HCT116 (cell line): ENCODE data around the gene LEPR. TPM values are rescaled to one million over a fixed set of nuclear protein-coding genes. Genes with fewer than 3 reads are reported as not detected.
"Not testable (repeated sequence)": the region's sequence is repeated elsewhere in the genome, so short reads cannot be mapped to it uniquely, and the experiment has no call there.

Source experiments
- ATAC-seq: fragments of 200-7000 bp; cut with Tn5 transposase; 2 replicates; pipeline ENCODE4 v1.9.1; 2020; ENCODE audit warnings: mild to moderate bottlenecking, moderate library complexity
- BruUV-seq: library from RNA; stranded (reverse); fragments of 400-500 nt; replicated peaks from 2 replicates; lab custom pipeline; 2021; lab: Mats Ljungman, UMichigan
- CTCF ChIA-PET: fragments of 300-600 bp; sonication (Branson Sonifier 250); formaldehyde crosslinking; loops from one replicate; lab custom pipeline; 2021; ENCODE audit warnings: antibody characterized with exemption; lab: Charles Lee
- POLR2A ChIA-PET: fragments of 300-600, 350-600 bp; sonication (Branson Sonifier 250); formaldehyde crosslinking; loops from one replicate; lab custom pipeline; 2021; ENCODE audit warnings: antibody characterized with exemption; lab: Charles Lee
- RAD21 ChIA-PET, 2 experiments: fragments of 300-600 bp; sonication (Branson Sonifier 250); formaldehyde crosslinking; loops; one replicate each; lab custom pipeline; 2023; ENCODE audit warnings: low total read pairs in 2 of 2; ENCODE audit not compliant: uncharacterized antibody in 2 of 2, unreplicated experiment in 2 of 2, low non-redundant PET in 1 of 2; lab: Charles Lee
- DNase-seq: peaks from one replicate; pipeline ENCODE4 v3.0.0-alpha.2; 2010; ENCODE audit warnings: low read depth, low spot score
- H2AFZ ChIP-seq: fragments of 200-600 bp; shearing (Covaris generic), sonication (generic); 2 replicates; pipeline ENCODE4 v1.6.1; 2017; ENCODE audit warnings: low read depth, mixed run types, mixed read lengths, antibody characterized with exemption, low read length; ENCODE audit not compliant: poor library complexity, severe bottlenecking
- H3K27ac ChIP-seq: 2 replicates; pipeline ENCODE4 v1.5.1; 2012; ENCODE audit warnings: low read depth, low read length
- H3K27me3 ChIP-seq: fragments of 200-600 bp; sonication (generic); 2 replicates; pipeline ENCODE4 v1.6.1; 2016; ENCODE audit warnings: mixed run types, low read length, mixed read lengths; ENCODE audit not compliant: insufficient read depth
- H3K36me3 ChIP-seq, 2 experiments: fragments of 200-500 bp in 1 of 2; fragments of 200-600 bp in 1 of 2; sonication (Bioruptor generic) in 1 of 2; sonication (generic) in 1 of 2; 2 replicates each; pipeline versions ENCODE4 v1.5.1 to v1.6.1; 2014 to 2016; ENCODE audit warnings: low read length in 2 of 2, inconsistent platforms in 1 of 2, mixed read lengths in 1 of 2, mixed run types in 1 of 2; ENCODE audit not compliant: insufficient read depth in 2 of 2, control insufficient read depth in 1 of 2
- H3K4me1 ChIP-seq, 2 experiments: fragments of 200-600 bp in 1 of 2; sonication (generic) in 1 of 2; 2 replicates each; pipeline versions ENCODE4 v1.5.1 to v1.6.1; 2012 to 2017; ENCODE audit warnings: low read length in 2 of 2, inconsistent platforms in 1 of 2, mild to moderate bottlenecking in 1 of 2, mixed read lengths in 1 of 2, mixed run types in 1 of 2, moderate library complexity in 1 of 2; ENCODE audit not compliant: insufficient read depth in 2 of 2, control insufficient read depth in 1 of 2
- H3K4me2 ChIP-seq: fragments of 200-600 bp; sonication (generic); 2 replicates; pipeline ENCODE4 v1.6.1; 2017; ENCODE audit warnings: mixed run types, low read length, mixed read lengths
- H3K4me3 ChIP-seq, 2 experiments: fragments of 200-600 bp in 1 of 2; sonication (generic) in 1 of 2; replicated peaks in 1 of 2; 2 replicates each; pipeline ENCODE4 v1.5.1; 2011 to 2016; ENCODE audit warnings: low read length in 2 of 2, control low read depth in 1 of 2, low read depth in 1 of 2, mild to moderate bottlenecking in 1 of 2, mixed read lengths in 1 of 2, mixed run types in 1 of 2
- H3K79me2 ChIP-seq: fragments of 200-600 bp; sonication (generic); 2 replicates; pipeline ENCODE4 v1.6.1; 2017; ENCODE audit warnings: mild to moderate bottlenecking, mixed run types, low read length, moderate library complexity, mixed read lengths; ENCODE audit not compliant: insufficient read depth
- H3K9ac ChIP-seq: fragments of 200-600 bp; sonication (generic); 2 replicates; pipeline ENCODE4 v1.6.1; 2016; ENCODE audit warnings: low read length, mixed read lengths
- H3K9me2 ChIP-seq: fragments of 200-600 bp; sonication (generic), shearing (Covaris generic); 2 replicates; pipeline ENCODE4 v1.6.1; 2017; ENCODE audit warnings: mixed run types, mild to moderate bottlenecking, moderate library complexity; ENCODE audit not compliant: insufficient read depth
- H3K9me3 ChIP-seq, 2 experiments: fragments of 200-500 bp in 1 of 2; fragments of 200-600 bp in 1 of 2; sonication (Bioruptor generic) in 1 of 2; sonication (generic) in 1 of 2; 2 replicates each; pipeline ENCODE4 v1.6.1; 2014 to 2017; ENCODE audit warnings: low read length in 2 of 2, mixed read lengths in 2 of 2, inconsistent platforms in 1 of 2, low read depth in 1 of 2, mild to moderate bottlenecking in 1 of 2, mixed run types in 1 of 2, moderate library complexity in 1 of 2; ENCODE audit not compliant: control insufficient read depth in 1 of 2, insufficient read depth in 1 of 2
- H4K20me1 ChIP-seq: fragments of 200-600 bp; sonication (generic), shearing (Covaris generic); 2 replicates; pipeline ENCODE4 v1.6.1; 2017; ENCODE audit warnings: mixed run types, mild to moderate bottlenecking, moderate library complexity; ENCODE audit not compliant: insufficient read depth
- RAD21 ChIP-seq: IDR thresholded peaks from 2 replicates; pipeline ENCODE4 v1.6.1; 2012; ENCODE audit warnings: low read depth, mild to moderate bottlenecking
- SP1 ChIP-seq: IDR thresholded peaks from 2 replicates; pipeline ENCODE4 v1.6.1; 2012; ENCODE audit warnings: low read depth
- TCF7L2 ChIP-seq: IDR thresholded peaks from 2 replicates; pipeline ENCODE4 v1.7.0; 2011; ENCODE audit warnings: borderline replicate concordance, inconsistent platforms; ENCODE audit not compliant: insufficient read depth, insufficient read length; ENCODE audit errors: extremely low read depth
- ZNF274 ChIP-seq: fragments of 200-500 bp; sonication (Bioruptor generic); IDR thresholded peaks from 2 replicates; pipeline ENCODE4 v1.6.1; 2014; ENCODE audit warnings: mild to moderate bottlenecking, low read depth, low read length, inconsistent platforms
- intact Hi-C: fragments of 100-400 bp; cut with micrococcal nuclease; formaldehyde crosslinking; loops from 2 replicates; pipeline ENCODE4 v1.10.0; 2022
- total RNA-seq: library from RNA; stranded (reverse); gene quantifications from one replicate; pipeline ENCODE4 v1.2.1, GENCODE V29; 2021; ENCODE audit not compliant: unreplicated experiment
- TF ChIP-seq, protein P1 (sequence below), 3 experiments: fragments of 200-600 bp in 1 of 3; sonication (generic) in 1 of 3; IDR thresholded peaks in 2 of 3; conservative IDR thresholded peaks in 1 of 3; 2 replicates each; pipeline ENCODE4 v1.5.1; 2012 to 2017; ENCODE audit warnings: low read depth in 2 of 3, low read length in 2 of 3, antibody characterized with exemption in 1 of 3, borderline replicate concordance in 1 of 3, control low read depth in 1 of 3, mild to moderate bottlenecking in 1 of 3, mixed read lengths in 1 of 3, mixed run types in 1 of 3, moderate library complexity in 1 of 3; ENCODE audit not compliant: insufficient read depth in 1 of 3
- TF ChIP-seq, protein P2 (sequence below): IDR thresholded peaks from 2 replicates; pipeline ENCODE4 v1.6.1; 2012

The LEPR gene
- total RNA-seq, 1 experiment from 2014 or later = 6.0 TPM

DNA sequence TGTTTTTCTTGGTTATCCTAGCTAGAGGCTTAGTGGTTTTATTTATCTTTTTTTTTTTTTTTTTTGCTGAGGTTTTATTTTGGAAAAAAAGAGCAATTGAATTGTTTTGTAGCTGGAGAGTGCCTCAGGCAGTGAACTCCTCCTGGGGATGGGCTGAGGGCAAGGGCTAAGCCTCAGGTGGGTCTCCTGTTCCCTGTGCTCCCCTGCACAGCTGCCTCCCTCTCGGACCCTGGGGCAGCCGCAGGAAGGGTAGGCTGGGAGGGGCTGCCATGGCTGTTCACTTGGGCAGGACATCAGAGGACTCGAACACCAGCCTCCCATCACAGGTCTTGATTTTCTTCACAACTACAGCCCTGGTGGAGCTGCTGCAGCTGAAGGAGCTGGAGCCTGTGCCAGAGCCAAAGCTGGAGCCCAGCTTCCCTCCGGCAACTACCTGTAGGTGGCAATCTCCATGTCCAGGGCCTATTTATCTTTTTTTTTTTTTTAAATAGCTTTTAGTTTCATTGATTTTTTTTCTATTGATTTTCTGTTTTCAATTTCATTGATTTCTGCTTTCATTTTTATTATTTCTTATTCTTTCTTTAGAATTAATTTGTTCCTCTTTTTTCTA is 28.9 kb downstream of the LEPR start:
- H3K27me3 ChIP-seq = no peaks in the 10 kb centered on the region
- RAD21 ChIA-PET = interaction anchor here in 1 of 2 experiments (0.7 kb wide), 1 partner anchor 10 kb away, joined by 3 read pairs; no protein-coding TSS in a partner anchor
- TF ChIP-seq, protein P1, sequence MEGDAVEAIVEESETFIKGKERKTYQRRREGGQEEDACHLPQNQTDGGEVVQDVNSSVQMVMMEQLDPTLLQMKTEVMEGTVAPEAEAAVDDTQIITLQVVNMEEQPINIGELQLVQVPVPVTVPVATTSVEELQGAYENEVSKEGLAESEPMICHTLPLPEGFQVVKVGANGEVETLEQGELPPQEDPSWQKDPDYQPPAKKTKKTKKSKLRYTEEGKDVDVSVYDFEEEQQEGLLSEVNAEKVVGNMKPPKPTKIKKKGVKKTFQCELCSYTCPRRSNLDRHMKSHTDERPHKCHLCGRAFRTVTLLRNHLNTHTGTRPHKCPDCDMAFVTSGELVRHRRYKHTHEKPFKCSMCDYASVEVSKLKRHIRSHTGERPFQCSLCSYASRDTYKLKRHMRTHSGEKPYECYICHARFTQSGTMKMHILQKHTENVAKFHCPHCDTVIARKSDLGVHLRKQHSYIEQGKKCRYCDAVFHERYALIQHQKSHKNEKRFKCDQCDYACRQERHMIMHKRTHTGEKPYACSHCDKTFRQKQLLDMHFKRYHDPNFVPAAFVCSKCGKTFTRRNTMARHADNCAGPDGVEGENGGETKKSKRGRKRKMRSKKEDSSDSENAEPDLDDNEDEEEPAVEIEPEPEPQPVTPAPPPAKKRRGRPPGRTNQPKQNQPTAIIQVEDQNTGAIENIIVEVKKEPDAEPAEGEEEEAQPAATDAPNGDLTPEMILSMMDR (IDR thresholded peaks at IDR 0.05 in 2 of 3, conservative IDR thresholded peaks at IDR 0.05 in 1 of 3; ENCODE audit: borderline replicate concordance in 1 of 3, insufficient read depth in 1 of 3, low read depth in 2 of 3, low read length in 2 of 3) = peak; percentile 12 to 47 (median 29); a peak in 3 of 6 replicates
- TF ChIP-seq TCF7L2 (no peak), SP1 (no peak), ZNF274 (no peak), RAD21 (0 out of 2 replicates have a peak, but pooled peaks have one; percentile 9)
- TF ChIP-seq, protein P2, sequence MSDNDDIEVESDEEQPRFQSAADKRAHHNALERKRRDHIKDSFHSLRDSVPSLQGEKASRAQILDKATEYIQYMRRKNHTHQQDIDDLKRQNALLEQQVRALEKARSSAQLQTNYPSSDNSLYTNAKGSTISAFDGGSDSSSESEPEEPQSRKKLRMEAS = no peak
- no TSS peak for BruUV-seq
- no peaks in the 10 kb centered on the region for H3K79me2 ChIP-seq
- H3K4me3 ChIP-seq = no peak overlapping the region
- no peaks in the 10 kb centered on the region for H3K4me1 ChIP-seq
- POLR2A ChIA-PET = interaction anchor here (0.7 kb wide), 1 partner anchor 11 kb away, joined by 3 read pairs; no protein-coding TSS in a partner anchor
- no peaks in the 10 kb centered on the region for H3K9me2 ChIP-seq
- intact Hi-C loops = no loop called here
- no peak overlapping the region for H2AFZ ChIP-seq
- no peak overlapping the region for H3K4me2 ChIP-seq
- no peaks in the 10 kb centered on the region for H3K9me3 ChIP-seq
- no peaks in the 10 kb centered on the region for H3K36me3 ChIP-seq
- DNase-seq (no peak), ATAC-seq (peak; percentile 74)
- no peak overlapping the region for H3K9ac ChIP-seq
- no peaks in the 10 kb centered on the region for H4K20me1 ChIP-seq
- CTCF ChIA-PET = interaction anchor here (0.6 to 1.9 kb wide), 9 partner anchors 8 to 238 kb away, joined by 3 to 28 read pairs (median 4); no protein-coding TSS in a partner anchor
- no peak overlapping the region for H3K27ac ChIP-seq

GRCh38 chr1:65455678-65456077 is 35.2 kb downstream of the LEPR start:
- H3K27ac ChIP-seq, POLR2A ChIA-PET, H3K79me2 ChIP-seq, intact Hi-C loops, H3K9me3 ChIP-seq, H3K27me3 ChIP-seq, H3K9me2 ChIP-seq, H4K20me1 ChIP-seq, H3K4me1 ChIP-seq, ATAC-seq, H3K4me3 ChIP-seq, H2AFZ ChIP-seq, BruUV-seq, RAD21 ChIA-PET, H3K4me2 ChIP-seq, H3K9ac ChIP-seq, CTCF ChIA-PET, DNase-seq, H3K36me3 ChIP-seq: not testable (repeated sequence)
